Endothelial cell of umbilical vein (primary cell): ENCODE data around the gene NDUFA1. TPM values are rescaled to one million over a fixed set of nuclear protein-coding genes. Genes with fewer than 3 reads are reported as not detected.
A peak's percentile ranks its signal among the peaks of the same experiment; 100 is the strongest.

Source experiments
- BruUV-seq: library from RNA; stranded (reverse); fragments of 400-500 nt; replicated peaks from 2 replicates; lab custom pipeline; 2021; lab: Mats Ljungman, UMichigan
- CTCF ChIA-PET: fragments of 300-600, 350-600 bp; sonication (Branson Sonifier 250); formaldehyde crosslinking; loops from one replicate; lab custom pipeline; 2021; ENCODE audit warnings: antibody characterized with exemption, inconsistent platforms; lab: Charles Lee
- POLR2A ChIA-PET: fragments of 300-600, 350-600 bp; sonication (Branson Sonifier 250); formaldehyde crosslinking; loops from one replicate; lab custom pipeline; 2021; ENCODE audit warnings: antibody characterized with exemption, inconsistent platforms; lab: Charles Lee
- DNase-seq: peaks from one replicate; pipeline ENCODE4 v3.0.0-alpha.2; 2011; ENCODE audit warnings: low read depth, low spot score
- FAIRE-seq: peaks from 2 replicates; lab custom pipeline; 2011; peaks lifted over from hg19 to GRCh38; lab: Jason Lieb, UNC
- H2AFZ ChIP-seq: 2 replicates; pipeline ENCODE4 v1.6.0; 2012; ENCODE audit warnings: low read depth, low read length, control low read depth, inconsistent platforms
- H3K27ac ChIP-seq: 2 replicates; pipeline ENCODE4 v1.5.1; 2011; ENCODE audit warnings: low read depth, mild to moderate bottlenecking, control low read depth, low read length, moderate library complexity; ENCODE audit not compliant: insufficient read depth
- H3K27me3 ChIP-seq, 2 experiments: 2 replicates each; pipeline versions ENCODE4 v1.6.0 to v1.6.1; 2011; ENCODE audit warnings: low read length in 2 of 2, mixed read lengths in 1 of 2; ENCODE audit not compliant: control insufficient read depth in 2 of 2, insufficient read depth in 2 of 2
- H3K36me3 ChIP-seq, 2 experiments: 2 replicates in 1 of 2; 3 replicates in 1 of 2; pipeline ENCODE4 v1.5.1; 2011; ENCODE audit warnings: low read length in 2 of 2, mild to moderate bottlenecking in 1 of 2, moderate library complexity in 1 of 2; ENCODE audit not compliant: control insufficient read depth in 2 of 2, insufficient read depth in 2 of 2; ENCODE audit errors: extremely low read depth in 1 of 2
- H3K4me1 ChIP-seq: 3 replicates; pipeline ENCODE4 v1.5.1; 2011; ENCODE audit warnings: mild to moderate bottlenecking, low read length; ENCODE audit not compliant: control insufficient read depth, insufficient read depth; ENCODE audit errors: extremely low read depth
- H3K4me2 ChIP-seq: 2 replicates; pipeline ENCODE4 v1.6.1; 2011; ENCODE audit warnings: low read length, control low read depth, mixed read lengths; ENCODE audit not compliant: insufficient read depth
- H3K4me3 ChIP-seq, 3 experiments: fragments of 200-600 bp in 1 of 3; sonication (generic), shearing (Covaris generic) in 1 of 3; replicated peaks in 1 of 3; 2 replicates each; pipeline ENCODE4 v1.5.1; 2011 to 2016; ENCODE audit warnings: control low read depth in 3 of 3, low read length in 3 of 3, mild to moderate bottlenecking in 2 of 3, inconsistent platforms in 1 of 3, low read depth in 1 of 3, moderate library complexity in 1 of 3; ENCODE audit not compliant: insufficient read depth in 1 of 3
- H3K79me2 ChIP-seq: 2 replicates; pipeline ENCODE4 v1.6.0; 2012; ENCODE audit warnings: low read length, inconsistent platforms; ENCODE audit not compliant: control insufficient read depth, insufficient read depth
- H3K9ac ChIP-seq: replicated peaks from 2 replicates; pipeline ENCODE3; 2011; ENCODE audit warnings: low read length, control low read depth; ENCODE audit not compliant: insufficient read depth; ENCODE audit errors: extremely low read depth
- H3K9me1 ChIP-seq: replicated peaks from 3 replicates; pipeline ENCODE4 v1.6.0; 2011; ENCODE audit warnings: mild to moderate bottlenecking, low read length; ENCODE audit not compliant: control insufficient read depth, insufficient read depth; ENCODE audit errors: extremely low read depth
- H3K9me3 ChIP-seq: replicated peaks from 2 replicates; pipeline ENCODE4 v1.5.1; 2012; ENCODE audit warnings: low read length, inconsistent platforms; ENCODE audit not compliant: control insufficient read depth, insufficient read depth
- H4K20me1 ChIP-seq: replicated peaks from 2 replicates; pipeline ENCODE3; 2011; ENCODE audit warnings: mild to moderate bottlenecking, low read length; ENCODE audit not compliant: control insufficient read depth, insufficient read depth; ENCODE audit errors: extremely low read depth
- FOS ChIP-seq: IDR thresholded peaks from 2 replicates; pipeline ENCODE4 v1.6.1; 2011; ENCODE audit warnings: mild to moderate bottlenecking, low read length, moderate library complexity, borderline replicate concordance; ENCODE audit not compliant: insufficient read depth
- GATA2 ChIP-seq: IDR thresholded peaks from 2 replicates; pipeline ENCODE4 v1.7.0; 2011; ENCODE audit warnings: low read depth, mild to moderate bottlenecking, moderate library complexity, mixed read lengths, low read length; ENCODE audit not compliant: insufficient read length, insufficient read depth
- JUN ChIP-seq: IDR thresholded peaks from 2 replicates; pipeline ENCODE4 v1.6.1; 2011; ENCODE audit warnings: borderline replicate concordance, low read depth; ENCODE audit not compliant: insufficient read length, insufficient read depth
- MAX ChIP-seq: IDR thresholded peaks from 2 replicates; pipeline ENCODE4 v1.6.1; 2011; ENCODE audit not compliant: insufficient read depth, insufficient read length
- MYC ChIP-seq: IDR thresholded peaks from one replicate; pipeline ENCODE4 v1.6.1; 2011; ENCODE audit warnings: mild to moderate bottlenecking, low read depth, low read length
- POLR2A ChIP-seq: IDR thresholded peaks from 2 replicates; pipeline ENCODE4 v1.6.1; 2012; ENCODE audit warnings: low read depth, mild to moderate bottlenecking, control low read depth, low read length
- POLR2AphosphoS5 ChIP-seq: IDR thresholded peaks from 2 replicates; pipeline ENCODE4 v1.6.1; 2012; ENCODE audit warnings: low read depth, mild to moderate bottlenecking, control low read depth, low read length, moderate library complexity; ENCODE audit not compliant: insufficient read depth
- dilution Hi-C: fragments of 300-500 bp; cut with MboI; formaldehyde crosslinking; loops from one replicate; pipeline ENCODE4 v1.15.0; 2019; ENCODE audit warnings: low sequenced_read_pairs; ENCODE audit not compliant: extremely low pct_ligation_motif_present
- intact Hi-C: fragments of 100-400 bp; cut with micrococcal nuclease; formaldehyde crosslinking; loops from one replicate; pipeline ENCODE4 v1.10.0; 2022
- polyA plus RNA-seq, 4 experiments: library from polyadenylated mRNA; depleted of rRNA in 3 of 4; stranded (reverse) in 3 of 4; unstranded in 1 of 4; fragments of >200 nt; gene quantifications; 2 replicates each; pipeline versions ENCODE4 v1.2.1 to v1.2.3, GENCODE V29; 2011 to 2012; ENCODE audit warnings: missing spikeins in 1 of 4
- total RNA-seq: library from RNA; stranded (reverse); gene quantifications from 2 replicates; pipeline ENCODE4 v1.2.3, GENCODE V29; 2021

The NDUFA1 gene
- total and polyA plus RNA-seq, 2 donors (not counting 3 experiments of a cell fraction or from before 2014, with no cell fraction given) = 89.9 to 93.4 TPM

DNA sequence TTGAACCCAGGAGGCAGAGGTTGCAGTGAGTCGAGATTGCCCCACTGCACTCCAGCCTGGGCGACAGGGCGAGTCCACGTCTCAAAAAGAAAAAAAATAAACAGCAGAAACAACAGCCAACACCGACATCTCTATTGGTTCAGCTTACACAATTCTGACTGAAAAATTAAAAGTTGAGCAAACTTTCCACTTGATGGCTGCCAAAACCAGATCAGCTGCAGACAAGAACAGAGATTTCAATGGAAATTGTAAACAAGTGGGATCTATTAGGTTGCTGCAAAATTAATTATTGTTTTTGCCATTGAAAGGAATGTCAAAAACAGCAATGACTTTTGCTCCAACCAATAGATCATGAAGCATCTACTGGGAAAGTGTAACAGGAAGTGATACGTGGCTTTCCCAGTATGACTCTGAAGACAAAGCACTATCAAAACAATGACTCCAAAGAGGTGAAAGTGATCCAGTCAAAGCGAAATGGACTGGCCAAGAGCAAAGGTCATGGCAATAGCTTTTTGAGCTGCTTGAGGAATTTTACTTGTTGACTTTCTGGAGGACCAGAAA is 45.2 kb upstream of the NDUFA1 start:
- CTCF ChIA-PET = interaction anchor here (1.1 kb wide), 1 partner anchor 35 kb away, joined by 3 read pairs; the partner anchor contains the start of gene RPL39
- no TSS peak for BruUV-seq
- POLR2A ChIA-PET = interaction anchor here (0.6 to 0.9 kb wide), 2 partner anchors 25 to 35 kb away, joined by 4 to 8 read pairs; partner anchors contain the start of gene RPL39
- Histone ChIP-seq H3K27me3 (no peaks in the 10 kb centered on the region), H4K20me1 (no peaks in the 10 kb centered on the region), H3K9ac (no peak overlapping the region), H3K4me1 (peaks cover 4% of the 10 kb centered on the region), H3K79me2 (no peaks in the 10 kb centered on the region), H3K27ac (no peak overlapping the region), H3K4me3 (no peak overlapping the region), H3K36me3 (no peaks in the 10 kb centered on the region), H2AFZ (no peak overlapping the region), H3K9me3 (no peaks in the 10 kb centered on the region), H3K4me2 (no peak overlapping the region), H3K9me1 (no peaks in the 10 kb centered on the region)
- intact Hi-C loops = loop anchor here (5.0 kb wide), 1 partner anchor 34 kb away; the partner anchor contains the start of gene RPL39
- TF ChIP-seq MYC (no peak), JUN (peak; percentile 29)
- FAIRE-seq (peak; percentile 26), DNase-seq (peak; percentile 64)
- dilution Hi-C loops = no loop called here

GRCh38 chrX:119828446-119828845 is 43.2 kb upstream of the NDUFA1 start:
- TF ChIP-seq POLR2A (no peak), MAX (no peak), POLR2AphosphoS5 (no peak), GATA2 (no peak), FOS (no peak), JUN (no peak)
- Histone ChIP-seq H3K27me3 (no peaks in the 10 kb centered on the region), H3K9me1 (no peaks in the 10 kb centered on the region), H3K9ac (no peak overlapping the region), H3K4me2 (no peak overlapping the region), H3K4me3 (no peak overlapping the region), H3K9me3 (no peaks in the 10 kb centered on the region), H4K20me1 (no peaks in the 10 kb centered on the region), H3K27ac (no peak overlapping the region), H3K36me3 (no peaks in the 10 kb centered on the region), H3K79me2 (no peaks in the 10 kb centered on the region), H3K4me1 (peaks cover 4% of the 10 kb centered on the region), H2AFZ (no peak overlapping the region)
- DNase-seq (no peak), FAIRE-seq (no peak)
- ChIA-PET POLR2A (no interaction called here), CTCF (no interaction called here)
- BruUV-seq = no TSS peak
- intact Hi-C loops (loop anchor here (5.0 kb wide), 1 partner anchor 36 kb away; the partner anchor contains the start of gene RPL39), dilution Hi-C loops (no loop called here)
